Hematopoietic multipotent progenitor cell treated with erythropoietin and hydrocortisone succinate and interleukin-3 and kit ligand, for 6 days (in vitro differentiated cells): Measurements from ENCODE around the gene PJA1.

Experiments used
- DNase-seq: peaks from one replicate; pipeline ENCODE4 v3.0.0-alpha.2; 2015

Gene PJA1

GRCh38 chrX:69140837-69141236 is 24.4 kb downstream of the PJA1 start:
- DNase-seq: no peak

- no peak for DNase-seq
Measured at GRCh38 chrX:69139516-69139915, 25.7 kb downstream of the PJA1 start.

DNA sequence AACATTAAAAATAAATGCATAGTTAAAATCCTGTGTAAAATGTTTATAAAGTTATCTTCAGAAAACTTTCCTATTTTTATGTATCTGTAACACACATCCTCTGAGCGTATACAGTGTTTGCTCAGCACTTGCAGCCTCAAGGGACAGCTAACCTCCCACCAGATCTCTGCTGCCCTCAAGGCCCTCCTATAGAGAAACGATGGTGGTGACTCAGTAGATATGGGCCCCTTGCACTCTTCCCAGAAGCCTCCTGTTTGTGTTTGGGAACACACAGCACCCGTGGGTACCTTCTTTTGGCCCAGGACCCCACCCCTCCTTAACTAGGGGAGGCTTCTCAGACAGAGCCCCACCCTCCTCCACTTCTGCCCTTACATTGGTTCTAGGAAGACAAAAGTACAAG is 26.7 kb downstream of the PJA1 start:
- no peak for DNase-seq

DNA sequence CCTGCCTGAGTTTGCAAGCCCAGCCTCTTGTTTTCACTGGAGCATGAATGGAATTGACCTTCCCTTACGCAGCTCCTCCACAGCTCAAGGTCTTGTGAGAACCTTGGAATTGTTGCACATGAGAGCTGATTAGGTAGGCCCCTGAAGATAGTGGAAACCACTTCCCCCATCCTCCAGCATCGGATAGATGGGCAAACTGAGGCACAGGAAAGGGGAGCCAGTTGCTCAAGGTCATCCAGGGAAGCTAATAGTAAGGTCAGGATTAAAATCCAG is 27.2 kb downstream of the PJA1 start:
- no peak for DNase-seq

DNA sequence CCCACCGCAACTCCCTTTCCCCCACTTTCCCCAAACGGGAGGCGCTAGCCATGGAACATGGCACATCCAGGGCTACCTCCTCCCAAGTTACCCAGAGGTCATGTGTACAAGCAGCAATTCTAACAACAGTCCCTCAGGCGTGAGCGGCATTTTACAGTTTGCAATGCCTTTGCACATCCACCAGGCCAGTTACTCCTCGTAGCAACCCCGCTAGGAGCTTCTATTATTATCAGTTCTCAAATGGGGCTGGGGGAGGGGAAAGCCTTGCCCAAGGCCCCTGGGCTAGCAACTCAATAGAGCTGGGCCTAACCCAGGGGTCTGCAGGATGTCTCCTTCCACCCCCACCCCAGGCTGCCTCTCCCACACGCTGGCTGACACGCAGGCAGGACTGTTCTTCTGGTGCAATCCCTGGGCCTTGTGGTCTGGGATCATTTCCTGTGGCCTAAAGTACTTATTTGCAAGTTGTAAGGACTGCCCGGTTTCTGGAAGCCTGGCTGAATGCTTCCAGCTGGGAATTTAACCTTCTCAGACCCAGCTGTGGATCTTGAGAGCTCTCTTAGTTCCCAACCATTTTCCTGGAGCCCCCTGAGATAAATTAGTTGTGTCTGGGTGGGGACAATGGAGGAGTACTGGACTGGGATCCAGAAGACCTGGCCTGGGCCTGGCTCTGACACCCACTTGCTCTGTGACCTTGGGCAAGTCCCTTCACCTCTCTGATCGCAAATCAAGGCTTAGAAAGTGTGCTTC is 27.7 kb downstream of the PJA1 start:
- DNase-seq: no peak

DNA sequence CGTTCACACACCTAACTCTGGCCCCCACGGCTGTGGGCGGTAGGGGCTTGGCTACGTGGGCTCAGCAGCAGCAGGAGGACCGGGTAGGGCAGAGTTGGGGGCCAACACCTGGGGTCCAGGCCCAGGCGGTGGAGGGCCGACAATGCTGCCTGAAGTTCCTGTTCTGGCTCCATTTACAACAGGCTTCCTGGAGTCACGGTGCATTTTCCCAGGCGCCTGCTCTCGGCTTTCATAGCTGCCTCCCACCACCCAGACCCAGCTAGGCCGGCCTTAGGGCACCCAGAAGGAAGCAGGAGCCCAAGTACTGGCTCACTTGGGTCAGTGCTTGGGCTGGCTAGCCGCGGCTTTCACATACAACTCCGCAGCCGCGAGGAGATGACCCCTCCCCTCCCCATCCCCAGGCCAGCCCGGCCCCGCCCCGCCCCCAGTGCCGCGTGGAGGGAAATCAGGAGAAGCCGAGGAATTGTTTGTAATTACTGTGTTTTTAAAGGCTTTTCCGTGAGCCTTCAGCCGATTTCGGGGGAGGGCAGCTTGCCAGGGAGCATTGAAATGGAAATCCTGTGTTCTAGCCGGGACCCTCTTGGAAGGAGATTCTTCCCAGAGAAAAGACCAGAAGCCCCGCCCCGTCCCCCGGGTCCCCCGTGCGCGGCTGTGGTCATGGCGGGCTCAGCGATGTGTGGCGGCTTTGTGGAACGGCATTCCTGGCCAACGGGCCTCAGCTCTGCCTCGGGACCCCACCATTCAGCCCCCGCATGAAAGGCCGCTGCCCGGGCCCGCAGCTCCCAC is 28.5 kb downstream of the PJA1 start:
- no peak for DNase-seq

GRCh38 chrX:69133921-69134542 is 31.2 kb downstream of the PJA1 start:
- peak; percentile 15 for DNase-seq

DNA sequence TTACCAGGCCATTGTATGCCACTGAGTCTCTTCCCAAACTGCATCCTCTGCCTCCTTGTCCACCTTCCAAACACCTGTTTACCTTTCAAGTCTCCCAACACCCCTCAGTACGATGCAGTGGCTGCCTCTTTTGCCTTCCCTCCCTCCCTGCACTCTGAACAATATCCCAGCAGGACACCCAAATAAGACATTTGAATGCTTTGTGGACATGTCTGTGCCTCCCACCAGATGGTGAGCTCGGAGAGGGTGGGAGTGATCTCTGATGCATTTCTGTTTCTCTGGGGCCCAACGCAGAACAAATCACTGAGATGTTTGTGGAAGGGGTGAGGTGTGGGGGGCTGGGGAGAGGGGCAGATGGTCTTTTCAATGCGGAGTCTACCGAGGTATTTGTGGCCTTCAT is 33.4 kb downstream of the PJA1 start:
- DNase-seq: no peak

DNA sequence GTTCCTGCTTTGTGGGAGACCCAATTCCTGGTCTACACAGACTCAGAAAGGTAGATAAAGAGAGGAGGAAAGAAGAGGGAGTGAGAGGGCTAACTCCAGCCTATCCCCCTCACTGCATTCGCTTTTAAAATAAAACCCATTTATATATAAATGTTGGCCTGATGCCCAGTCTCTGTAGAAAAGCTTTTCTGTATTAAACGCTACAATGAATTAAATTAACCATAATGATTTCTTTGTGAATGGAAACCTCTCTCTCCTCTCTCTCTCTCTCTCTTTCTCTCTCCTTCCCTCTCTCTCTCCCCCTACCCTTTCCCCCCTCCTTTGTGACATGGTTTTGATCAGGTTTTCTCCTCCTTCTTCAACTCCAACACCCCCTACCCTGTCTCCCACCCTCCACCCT is 34.8 kb downstream of the PJA1 start:
- DNase-seq: no peak

DNA sequence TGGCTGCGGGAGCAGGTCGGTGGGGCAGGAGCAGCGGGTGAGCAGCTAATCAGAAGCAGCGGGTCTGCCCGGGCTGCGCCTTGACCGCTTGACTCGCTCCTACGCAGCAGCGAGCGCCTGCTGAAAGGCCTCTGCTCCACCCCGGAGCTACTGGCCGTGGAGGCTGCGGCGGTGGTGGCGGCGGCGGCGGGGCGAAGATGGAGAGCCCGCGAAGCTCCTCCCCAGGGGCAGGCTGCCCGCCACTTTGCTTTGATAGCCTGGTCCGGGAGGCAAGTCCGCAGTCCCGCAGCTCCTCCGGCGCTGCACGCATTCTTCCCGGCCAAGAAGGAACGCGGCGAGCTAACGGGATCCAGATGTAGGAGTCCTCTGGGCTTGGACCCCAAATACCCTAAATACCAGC is 36.7 kb downstream of the PJA1 start:
- DNase-seq: no peak

- no peak for DNase-seq
Measured at GRCh38 chrX:69127466-69127865, 37.8 kb downstream of the PJA1 start.

DNA sequence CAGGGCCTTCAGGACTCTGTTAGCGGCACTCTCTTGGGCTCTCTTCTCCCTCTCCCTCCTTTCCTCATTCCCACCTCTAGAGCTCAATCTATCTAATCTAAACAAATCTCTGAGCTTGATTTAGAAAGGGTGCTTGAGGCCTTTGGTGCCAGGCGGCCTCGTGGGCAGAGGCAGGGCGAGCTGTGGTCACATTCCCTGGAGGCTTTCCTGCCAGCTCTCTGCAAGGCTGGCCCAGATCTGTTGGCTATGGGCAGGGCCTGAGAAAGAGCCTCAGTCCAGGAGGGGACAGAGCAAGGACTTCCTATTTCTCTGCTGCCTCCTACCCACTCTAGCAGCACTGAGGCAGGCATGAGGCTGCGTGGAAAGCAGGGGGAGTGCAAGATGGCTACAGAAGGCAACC is 38.6 kb downstream of the PJA1 start:
- no peak for DNase-seq

DNA sequence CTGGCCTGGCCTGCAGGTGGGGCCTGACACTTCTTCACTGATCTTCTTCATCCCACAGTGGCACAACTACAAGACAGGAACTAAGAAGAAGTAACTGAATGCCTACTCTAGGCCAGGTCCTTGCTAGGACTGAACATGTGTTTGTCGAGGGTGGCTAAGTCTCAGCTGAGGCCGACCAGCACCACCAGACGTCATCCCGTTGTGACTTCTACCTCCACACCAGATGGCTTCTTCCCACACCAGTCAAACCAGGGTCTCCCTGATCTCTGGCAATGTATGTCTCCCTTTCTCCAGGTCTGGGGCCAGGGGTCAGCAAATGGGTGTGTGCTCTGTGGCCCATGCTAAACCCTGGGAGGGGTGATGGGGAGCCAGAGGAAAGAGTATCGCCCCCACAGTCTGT is 40.2 kb downstream of the PJA1 start:
- DNase-seq: no peak

- no peak for DNase-seq
Measured at GRCh38 chrX:69124108-69124507, 41.1 kb downstream of the PJA1 start.

DNA sequence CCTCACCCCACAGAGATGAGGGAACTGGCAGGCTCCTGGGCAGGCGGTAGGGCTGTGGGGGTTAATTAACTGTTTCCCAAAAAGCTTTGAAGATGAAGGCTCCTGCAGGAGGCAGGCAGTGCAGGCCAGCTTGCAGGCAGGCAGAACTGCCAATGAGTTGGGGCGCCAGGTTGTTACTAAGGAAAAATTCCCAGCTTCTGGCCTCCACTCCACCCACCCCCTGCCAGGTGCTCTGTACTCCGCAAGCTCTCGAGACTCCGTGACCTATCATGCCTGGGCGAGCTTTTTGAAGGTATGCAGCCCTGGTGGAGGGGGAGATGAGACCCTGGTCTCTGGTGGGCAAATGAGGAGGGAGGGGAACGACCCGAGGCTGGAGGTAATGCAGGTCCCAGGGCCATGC is 41.8 kb downstream of the PJA1 start:
- DNase-seq: no peak

- no peak for DNase-seq
Measured at GRCh38 chrX:69121321-69122000, 43.8 kb downstream of the PJA1 start.

- no peak for DNase-seq
Measured at GRCh38 chrX:69120476-69120875, 44.8 kb downstream of the PJA1 start.

- DNase-seq: no peak
Measured at GRCh38 chrX:69119122-69119521, 46.1 kb downstream of the PJA1 start.

DNA sequence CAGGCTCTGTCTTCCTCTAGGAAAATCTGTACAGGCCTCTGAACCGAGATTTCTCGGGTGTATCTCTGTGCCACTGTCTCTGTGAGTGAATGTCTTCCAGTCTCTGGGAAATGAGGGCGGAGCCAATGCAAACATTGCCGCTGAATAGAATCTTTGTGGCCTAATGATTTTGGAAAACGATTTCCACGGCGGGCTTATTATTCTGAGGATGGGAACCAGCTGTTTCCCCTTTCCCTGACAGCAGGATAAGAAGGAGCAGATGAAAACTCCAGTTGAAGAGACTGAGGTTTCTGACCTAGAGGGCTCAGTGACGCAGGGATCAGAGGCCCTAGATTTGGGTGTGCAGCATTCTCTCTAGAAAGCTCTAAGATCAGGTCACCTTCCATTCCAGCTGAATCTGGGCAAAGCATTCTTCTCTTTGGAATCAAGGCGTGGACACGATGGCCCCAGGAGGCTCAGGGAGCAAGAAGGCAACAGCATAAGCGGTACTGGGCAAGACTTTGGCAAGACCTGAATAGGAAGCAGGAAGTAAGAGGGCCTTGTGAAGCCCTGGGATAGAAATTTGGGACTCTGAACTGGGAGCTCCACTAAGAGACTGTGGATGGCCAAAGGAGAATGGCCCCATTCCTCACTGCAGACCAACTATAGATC is 47.3 kb downstream of the PJA1 start:
- no peak for DNase-seq

- DNase-seq: no peak
Measured at GRCh38 chrX:69116077-69116476, 49.2 kb downstream of the PJA1 start.

DNA sequence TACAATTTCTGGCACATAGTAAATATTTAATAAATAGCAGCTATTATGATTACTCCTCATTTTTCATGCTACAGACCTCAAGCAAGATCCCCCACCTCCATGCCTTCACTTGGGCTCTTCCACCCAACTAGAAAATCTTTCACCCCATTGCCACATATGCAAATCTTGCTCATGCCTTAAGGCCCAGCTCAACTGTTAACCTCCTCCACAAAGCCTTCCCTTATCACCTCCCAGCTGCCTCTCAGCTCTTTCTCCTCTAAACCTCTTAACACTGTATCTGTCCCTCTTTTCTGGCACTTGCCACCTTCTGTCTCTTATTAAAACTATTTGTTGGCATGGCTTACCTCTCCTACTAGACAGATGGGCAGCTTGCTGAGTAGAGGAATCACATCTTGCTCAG is 51.5 kb downstream of the PJA1 start:
- no peak for DNase-seq
